K562 (cell line): ENCODE results near the gene DRAXIN. TPM values are rescaled to one million over a fixed set of nuclear protein-coding genes. Genes with fewer than 3 reads are reported as not detected.

ENCODE experiments used
- ATAC-seq: fragments of 200-7000 bp; cut with Tn5 transposase; 3 replicates; pipeline ENCODE4 v1.9.1; 2020; ENCODE audit warnings: moderate library complexity
- BruUV-seq: library from RNA; stranded (reverse); fragments of 400-500 nt; replicated peaks from 2 replicates; lab custom pipeline; 2021; lab: Mats Ljungman, UMichigan
- CTCF ChIA-PET: fragments of 300-600 bp; formaldehyde crosslinking; extraction: SDS; loops from one replicate; lab custom pipeline; 2021; ENCODE audit warnings: low intra/inter-chr PET ratio; lab: Yijun Ruan, JAX
- POLR2A ChIA-PET: fragments of 300-600, 350-650 bp; sonication (Branson Sonifier 250); formaldehyde crosslinking; extraction: SDS; loops from one replicate; lab custom pipeline; 2021; ENCODE audit warnings: antibody characterized with exemption, inconsistent platforms; lab: Yijun Ruan, JAX
- DNase-seq, 4 experiments: peaks; one replicate each; pipeline versions ENCODE4 v3.0.0 to v3.0.0-alpha.2; 2011 to 2018; ENCODE audit warnings: low spot score in 3 of 4, mixed read lengths in 3 of 4; ENCODE audit errors: extremely low read depth in 1 of 4
- FAIRE-seq: peaks from 2 replicates; lab custom pipeline; 2011; peaks lifted over from hg19 to GRCh38; lab: Jason Lieb, UNC
- H2AFZ ChIP-seq: 2 replicates; pipeline ENCODE4 v1.6.0; 2011; ENCODE audit warnings: low read depth, low read length, control low read depth, inconsistent platforms
- H3K27ac ChIP-seq: fragments of 200-600 bp; 3 replicates; pipeline ENCODE4 v1.8.0; 2011; ENCODE audit warnings: low read depth, mild to moderate bottlenecking, control low read depth, inconsistent platforms, low read length, moderate library complexity, mixed read lengths; ENCODE audit errors: extremely low read depth
- H3K27me3 ChIP-seq, 2 experiments: fragments of 300-600 bp in 1 of 2; 2 replicates in 1 of 2; 3 replicates in 1 of 2; pipeline versions ENCODE4 v1.6.0 to v1.8.0; 2011; ENCODE audit warnings: inconsistent platforms in 2 of 2, low read length in 2 of 2, mild to moderate bottlenecking in 1 of 2, mixed read lengths in 1 of 2, moderate library complexity in 1 of 2; ENCODE audit not compliant: control insufficient read depth in 2 of 2, insufficient read depth in 2 of 2
- H3K36me3 ChIP-seq: fragments of 300-600 bp; 3 replicates; pipeline ENCODE4 v1.8.0; 2011; ENCODE audit warnings: mild to moderate bottlenecking, low read length, inconsistent platforms; ENCODE audit not compliant: control insufficient read depth, insufficient read depth
- H3K4me1 ChIP-seq, 2 experiments: fragments of 200-600 bp in 1 of 2; replicated peaks in 1 of 2; 2 replicates in 1 of 2; 3 replicates in 1 of 2; pipeline versions ENCODE4 v1.5.1 to v1.8.0; 2011; ENCODE audit warnings: inconsistent platforms in 2 of 2, low read length in 2 of 2, mild to moderate bottlenecking in 1 of 2, mixed read lengths in 1 of 2, moderate library complexity in 1 of 2; ENCODE audit not compliant: control insufficient read depth in 2 of 2, insufficient read depth in 2 of 2
- H3K4me2 ChIP-seq: 2 replicates; pipeline ENCODE4 v1.6.1; 2011; ENCODE audit warnings: low read length, control low read depth, inconsistent platforms, mixed read lengths; ENCODE audit not compliant: insufficient read depth
- H3K4me3 ChIP-seq: fragments of 200-600 bp; sonication (generic), shearing (Covaris generic); 2 replicates; pipeline ENCODE4 v1.5.1; 2016; ENCODE audit warnings: control low read depth, inconsistent platforms
- H3K79me2 ChIP-seq: fragments of 200-600 bp; 3 replicates; pipeline ENCODE4 v1.8.0; 2011; ENCODE audit warnings: low read length, inconsistent platforms; ENCODE audit not compliant: control insufficient read depth, insufficient read depth
- H3K9ac ChIP-seq, 2 experiments: 2 replicates each; pipeline versions ENCODE4 v1.6.0 to v1.6.1; 2011; ENCODE audit warnings: low read depth in 2 of 2, low read length in 2 of 2, control low read depth in 1 of 2, inconsistent platforms in 1 of 2, mild to moderate bottlenecking in 1 of 2, mixed read lengths in 1 of 2; ENCODE audit not compliant: insufficient read depth in 1 of 2
- H3K9me1 ChIP-seq: one replicate; pipeline ENCODE4 v1.6.0; 2011; ENCODE audit warnings: inconsistent platforms, mild to moderate bottlenecking, low read length, moderate library complexity; ENCODE audit not compliant: control insufficient read depth, insufficient read depth
- H3K9me3 ChIP-seq: replicated peaks from 2 replicates; pipeline ENCODE4 v1.5.1; 2011; ENCODE audit warnings: low read depth, low read length, inconsistent platforms; ENCODE audit not compliant: control insufficient read depth, insufficient read depth
- H4K20me1 ChIP-seq: replicated peaks from 2 replicates; pipeline ENCODE4 v1.6.1; 2011; ENCODE audit warnings: low read length, inconsistent platforms, mixed read lengths; ENCODE audit not compliant: control insufficient read depth, insufficient read depth
- ARNT ChIP-seq, 2 experiments: fragments of 450-650 bp; IDR thresholded peaks; 2 replicates each; pipeline ENCODE4 v1.6.1; 2016; ENCODE audit warnings: mild to moderate bottlenecking in 1 of 2
- CTCF ChIP-seq, 3 experiments: IDR thresholded peaks in 2 of 3; conservative IDR thresholded peaks in 1 of 3; 2 replicates each; pipeline ENCODE4 v1.5.1; 2011 to 2012; ENCODE audit warnings: low read length in 3 of 3, mild to moderate bottlenecking in 3 of 3, control low read depth in 2 of 3, improper control_type of control experiment in 1 of 3, inconsistent platforms in 1 of 3, low read depth in 1 of 3, mixed read lengths in 1 of 3, moderate library complexity in 1 of 3; ENCODE audit not compliant: insufficient read depth in 2 of 3
- FOXP1 ChIP-seq: sonication (generic); formaldehyde crosslinking; IDR thresholded peaks from 2 replicates; pipeline ENCODE4 v1.8.0; 2022; ENCODE audit warnings: mild to moderate bottlenecking, missing genetic modification reagents
- IRF2 ChIP-seq: sonication (generic); formaldehyde crosslinking; IDR thresholded peaks from 2 replicates; pipeline ENCODE4 v1.8.1; 2022; ENCODE audit warnings: mild to moderate bottlenecking, missing genetic modification reagents
- NFXL1 ChIP-seq: fragments of 450-650 bp; formaldehyde crosslinking; IDR thresholded peaks from 2 replicates; pipeline ENCODE4 v1.4.0; 2021; ENCODE audit warnings: mild to moderate bottlenecking
- SETDB1 ChIP-seq: IDR thresholded peaks from one replicate; pipeline ENCODE4 v1.6.1; 2012; ENCODE audit warnings: low read length, control low read depth, inconsistent platforms
- SMC3 ChIP-seq: conservative IDR thresholded peaks from 2 replicates; pipeline ENCODE4 v1.6.1; 2011; ENCODE audit warnings: low read depth, low read length, improper control_type of control experiment; ENCODE audit not compliant: insufficient read depth
- TCF7L2 ChIP-seq: fragments of 150-350 bp; IDR thresholded peaks from 2 replicates; pipeline ENCODE4 v1.6.1; 2016; ENCODE audit warnings: low read depth, mild to moderate bottlenecking, low read length, moderate library complexity
- ZBTB12 ChIP-seq: fragments of 250-450 bp; sonication (Bioruptor Pico); IDR thresholded peaks from 2 replicates; pipeline ENCODE4 v1.4.0; 2020
- ZBTB43 ChIP-seq: sonication (generic); formaldehyde crosslinking; IDR thresholded peaks from 2 replicates; pipeline ENCODE4 v1.8.0; 2023; ENCODE audit warnings: mild to moderate bottlenecking, missing genetic modification reagents
- ZFP36 ChIP-seq: fragments of 150-350 bp; IDR thresholded peaks from 2 replicates; pipeline ENCODE4 v1.6.1; 2018; ENCODE audit warnings: low read length, low read depth; ENCODE audit not compliant: partially characterized antibody
- ZFX ChIP-seq: sonication (generic); formaldehyde crosslinking; IDR thresholded peaks from 2 replicates; pipeline ENCODE4 v1.8.0; 2022; ENCODE audit warnings: mild to moderate bottlenecking, missing genetic modification reagents, moderate library complexity
- ZKSCAN1 ChIP-seq: fragments of 150-350 bp; IDR thresholded peaks from 2 replicates; pipeline ENCODE4 v1.6.1; 2016; ENCODE audit warnings: low read depth, low read length
- ZNF24 ChIP-seq: fragments of 450-650 bp; IDR thresholded peaks from 2 replicates; pipeline ENCODE4 v1.6.1; 2016
- ZNF277 ChIP-seq: fragments of 250-450 bp; sonication (Bioruptor Pico); IDR thresholded peaks from 2 replicates; pipeline ENCODE4 v1.8.0; 2022; ENCODE audit warnings: inconsistent platforms, mild to moderate bottlenecking, moderate library complexity, borderline replicate concordance
- ZZZ3 ChIP-seq: fragments of 450-650 bp; IDR thresholded peaks from 2 replicates; pipeline ENCODE4 v1.6.1; 2016; ENCODE audit warnings: antibody characterized with exemption, mild to moderate bottlenecking, moderate library complexity
- WGBS: fragments of 100-300 bp; shearing (Covaris generic); methylation state at CpG from one replicate; pipeline ENCODE4 v1.1.6; 2016; ENCODE audit warnings: low coverage, mixed read lengths; ENCODE audit not compliant: insufficient coverage; ENCODE audit errors: missing lambda C conversion rate; 5-methylcytosine and 5-hydroxymethylcytosine counted together
- in situ Hi-C: fragments of 300-500 bp; cut with MboI; formaldehyde crosslinking; loops from 4 replicates; pipeline ENCODE4 v1.15.0; 2018; ENCODE audit warnings: inconsistent platforms, mixed read lengths
- intact Hi-C: fragments of 100-400 bp; cut with micrococcal nuclease; formaldehyde crosslinking; loops from 2 replicates; pipeline ENCODE4 v1.14.2; 2022
- polyA plus RNA-seq, 8 experiments: library from polyadenylated mRNA; depleted of rRNA in 4 of 8; stranded (reverse) in 5 of 8; unstranded in 3 of 8; fragments of >200 nt; fragmentation: Nextera tagmentation in 2 of 8; fragmentation: Illumina TruSeq in 1 of 8; extraction: Ambion mirVana in 2 of 8; extraction: Trizol in 1 of 8; gene quantifications; 2 replicates each; pipeline versions ENCODE4 v1.2.1 to v1.2.3, GENCODE V29; 2011 to 2014; ENCODE audit warnings: inconsistent platforms in 1 of 8, missing spikeins in 1 of 8
- total RNA-seq, 7 experiments: library from RNA; depleted of rRNA in 6 of 7; stranded (reverse); fragments of >200 nt in 6 of 7; fragmentation: Illumina TruSeq in 2 of 7; extraction: Trizol in 2 of 7; gene quantifications; 2 replicates each; pipeline versions ENCODE4 v1.2.1 to v1.2.3, GENCODE V29; 2011 to 2021; ENCODE audit warnings: low replicate concordance in 1 of 7

Gene DRAXIN
- total and polyA plus RNA-seq, 9 of the 15 experiments (the other 6 are each of a cell fraction or from before 2014, with no cell fraction given), result 0.01 to 0.04 (median 0.01) TPM; not detected in 6

- no TSS peak for BruUV-seq
- in situ Hi-C loops (no loop called here), intact Hi-C loops (no loop called here)
- WGBS, result under 1% methylated on average over 52 of the region's 71 CpGs
- ATAC-seq, result peak; percentile 94
- Histone ChIP-seq H3K27me3 (no peaks in the 10 kb centered on the region), H3K9me3 (no peaks in the 10 kb centered on the region), H3K9me1 (peaks cover 4% of the 10 kb centered on the region), H2AFZ (peak within 1 kb of the TSS; percentile 87), H3K4me3 (peak within 1 kb of the TSS; percentile 99), H3K4me2 (peak within 1 kb of the TSS; percentile 92), H3K27ac (peak within 1 kb of the TSS; percentile 93), H3K9ac (peak within 1 kb of the TSS; percentile 86 to 95), H3K4me1 (peaks cover 11 to 32% of the 10 kb centered on the region in 2 experiments), H3K79me2 (peaks cover 22% of the 10 kb centered on the region), H4K20me1 (no peaks in the 10 kb centered on the region; the same call in 1 of the 2 replicates), H3K36me3 (peaks cover 32% of the 10 kb centered on the region)
- ChIA-PET POLR2A (interaction anchor here (0.7 to 3.3 kb wide), 11 partner anchors 8 to 228 kb away, joined by 3 to 40 read pairs (median 4); no protein-coding TSS in a partner anchor), CTCF (interaction anchor here (0.6 kb wide), 1 partner anchor 39 kb away, joined by 3 read pairs; no protein-coding TSS in a partner anchor)
- DNase-seq, result peak; percentile 95 to 99 (median 98)
- FAIRE-seq, result peak; percentile 82
- TF ChIP-seq ZFP36, result no peak
- peak; percentile 55 for TF ChIP-seq SETDB1
- peak; percentile 93 for TF ChIP-seq ZBTB12
- no peak for TF ChIP-seq ARNT (IDR thresholded peaks at IDR 0.05)
- TF ChIP-seq ZBTB43 (CRISPR knock-in tag), result no peak
- TF ChIP-seq ZNF277 (CRISPR knock-in tag), result no peak
- no peak for TF ChIP-seq CTCF (IDR thresholded peaks at IDR 0.05 in 2 of 3, conservative IDR thresholded peaks at IDR 0.05 in 1 of 3; ENCODE audit: insufficient read depth in 2 of 3, low read depth in 1 of 3, low read length in 3 of 3)
- 0 out of 2 replicates have a peak, but pooled peaks have one; percentile 27 for TF ChIP-seq FOXP1 (CRISPR knock-in tag)
- peak; percentile 90 for TF ChIP-seq ZFX (CRISPR knock-in tag)
- no peak for TF ChIP-seq NFXL1 (CRISPR knock-in tag)
- TF ChIP-seq SMC3, result no peak
- TF ChIP-seq IRF2 (CRISPR knock-in tag), result 0 out of 2 replicates have a peak, but pooled peaks have one; percentile 48
- TF ChIP-seq TCF7L2, result peak; percentile 5; the same call in 1 of the 2 replicates
- TF ChIP-seq ZKSCAN1, result no peak
- TF ChIP-seq ZZZ3, result no peak
- 0 out of 2 replicates have a peak, but pooled peaks have one; percentile 32 for TF ChIP-seq ZNF24
These were observed 10.3 kb upstream of the DRAXIN start, which contains the start of gene MAD2L2 for GRCh38 chr1:11681071-11681771. TSS of gene MAD2L2 (minus strand) at chr1:11681148. CDS start at chr1:11680601, 547 bp downstream.
